SK-N-SH treated with all-trans-retinoic acid at 6 μM for 48 hours (cell line): Measurements from ENCODE around the gene CAPRIN1.
"Not testable (repeated sequence)": the region's sequence is repeated elsewhere in the genome, so short reads cannot be mapped to it uniquely, and the experiment has no call there.

ENCODE experiments used
- ATAC-seq: fragments of 200-7000 bp; cut with Tn5 transposase; 3 replicates; pipeline ENCODE4 v1.9.1; 2020; ENCODE audit warnings: mild to moderate bottlenecking, moderate library complexity
- CSDC2 ChIP-seq: fragments of 250-450 bp; sonication (Bioruptor Pico); IDR thresholded peaks from 2 replicates; pipeline ENCODE4 v1.5.0; 2020; ENCODE audit warnings: mild to moderate bottlenecking, moderate library complexity
- ESRRG ChIP-seq: fragments of 250-450 bp; sonication (Bioruptor Pico); IDR thresholded peaks from 2 replicates; pipeline ENCODE4 v1.6.1; 2021; ENCODE audit warnings: mild to moderate bottlenecking
- GLIS3 ChIP-seq: fragments of 250-450 bp; sonication (Bioruptor Pico); IDR thresholded peaks from 2 replicates; pipeline ENCODE4 v1.5.0; 2020; ENCODE audit warnings: mild to moderate bottlenecking, moderate library complexity
- ISL1 ChIP-seq: fragments of 250-450 bp; sonication (Bioruptor Pico); IDR thresholded peaks from 2 replicates; pipeline ENCODE4 v2.1.2; 2022; ENCODE audit warnings: mild to moderate bottlenecking, moderate library complexity
- OSR1 ChIP-seq: fragments of 250-450 bp; sonication (Bioruptor Pico); IDR thresholded peaks from 2 replicates; pipeline ENCODE4 v1.8.0; 2022; ENCODE audit warnings: moderate library complexity, mild to moderate bottlenecking, inconsistent platforms
- PPARA ChIP-seq: fragments of 250-450 bp; sonication (Bioruptor Pico); IDR thresholded peaks from 2 replicates; pipeline ENCODE4 v1.5.0; 2020; ENCODE audit warnings: mild to moderate bottlenecking, borderline replicate concordance
- RARB ChIP-seq: fragments of 250-450 bp; sonication (Bioruptor Pico); IDR thresholded peaks from 2 replicates; pipeline ENCODE4 v1.8.0; 2021; ENCODE audit warnings: mild to moderate bottlenecking, moderate library complexity
- SNAI2 ChIP-seq: fragments of 250-450 bp; sonication (Bioruptor Pico); IDR thresholded peaks from 2 replicates; pipeline ENCODE4 v1.5.0; 2020; ENCODE audit warnings: mild to moderate bottlenecking, moderate library complexity
- TOX ChIP-seq: fragments of 250-450 bp; sonication (Bioruptor Pico); IDR thresholded peaks from 2 replicates; pipeline ENCODE4 v1.8.0; 2021; ENCODE audit warnings: mild to moderate bottlenecking, moderate library complexity, borderline replicate concordance
- ZC3H10 ChIP-seq: fragments of 250-450 bp; sonication (Bioruptor Pico); IDR thresholded peaks from 2 replicates; pipeline ENCODE4 v1.5.1; 2021; ENCODE audit warnings: mild to moderate bottlenecking, moderate library complexity
- ZFP3 ChIP-seq: fragments of 250-450 bp; sonication (Bioruptor Pico); IDR thresholded peaks from 2 replicates; pipeline ENCODE4 v1.5.0; 2020; ENCODE audit warnings: mild to moderate bottlenecking, moderate library complexity
- ZNF565 ChIP-seq: fragments of 450-650 bp; formaldehyde crosslinking; conservative IDR thresholded peaks from 2 replicates; pipeline ENCODE4 v1.5.0; 2020; ENCODE audit warnings: low read depth, mild to moderate bottlenecking, moderate library complexity
- ZNF8 ChIP-seq: fragments of 450-650 bp; formaldehyde crosslinking; IDR thresholded peaks from 2 replicates; pipeline ENCODE4 v1.5.0; 2020; ENCODE audit warnings: mild to moderate bottlenecking, moderate library complexity
- TF ChIP-seq, protein P1 (sequence below): fragments of 250-450 bp; sonication (Bioruptor Pico); IDR thresholded peaks from 2 replicates; pipeline ENCODE4 v1.8.0; 2020; ENCODE audit warnings: mild to moderate bottlenecking, moderate library complexity, borderline replicate concordance
- TF ChIP-seq, protein P2 (sequence below): fragments of 250-450 bp; sonication (Bioruptor Pico); IDR thresholded peaks from 2 replicates; pipeline ENCODE4 v1.5.1; 2021; ENCODE audit warnings: mild to moderate bottlenecking, moderate library complexity
- TF ChIP-seq, protein P3 (sequence below): fragments of 250-450 bp; sonication (Bioruptor Pico); IDR thresholded peaks from 2 replicates; pipeline ENCODE4 v1.5.0; 2020; ENCODE audit warnings: mild to moderate bottlenecking, moderate library complexity
- TF ChIP-seq, protein P4 (sequence below): fragments of 250-450 bp; sonication (Bioruptor Pico); IDR thresholded peaks from 2 replicates; pipeline ENCODE4 v1.8.0; 2021; ENCODE audit warnings: low read depth, mild to moderate bottlenecking, moderate library complexity, borderline replicate concordance

The CAPRIN1 gene

DNA sequence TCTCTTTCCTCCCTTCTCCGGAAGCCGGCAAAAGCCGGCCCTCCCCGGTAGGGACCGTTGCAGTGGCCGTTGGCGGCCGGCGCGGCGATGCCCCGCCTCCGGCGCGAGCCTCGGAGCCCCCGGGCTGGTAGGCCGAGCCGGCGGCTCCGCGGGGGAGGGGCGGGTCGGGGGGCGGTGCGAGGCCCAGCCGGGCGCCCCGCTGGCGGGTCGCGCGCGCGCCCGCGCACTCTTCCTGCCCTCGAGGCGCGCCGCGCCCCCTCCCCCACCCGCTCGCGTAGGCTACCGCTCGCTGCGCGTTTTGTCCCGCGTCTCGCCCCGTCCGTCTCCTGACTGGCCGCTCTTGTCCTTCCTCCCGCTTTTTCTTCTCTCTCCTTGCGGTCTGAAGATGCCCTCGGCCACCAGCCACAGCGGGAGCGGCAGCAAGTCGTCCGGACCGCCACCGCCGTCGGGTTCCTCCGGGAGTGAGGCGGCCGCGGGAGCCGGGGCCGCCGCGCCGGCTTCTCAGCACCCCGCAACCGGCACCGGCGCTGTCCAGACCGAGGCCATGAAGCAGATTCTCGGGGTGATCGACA is 591 bp downstream of the CAPRIN1 start:
- peak; percentile 80 for ATAC-seq
- no peak for TF ChIP-seq ESRRG (CRISPR knock-in tag)
- no peak for TF ChIP-seq CSDC2 (CRISPR knock-in tag)
- TF ChIP-seq, protein P1, sequence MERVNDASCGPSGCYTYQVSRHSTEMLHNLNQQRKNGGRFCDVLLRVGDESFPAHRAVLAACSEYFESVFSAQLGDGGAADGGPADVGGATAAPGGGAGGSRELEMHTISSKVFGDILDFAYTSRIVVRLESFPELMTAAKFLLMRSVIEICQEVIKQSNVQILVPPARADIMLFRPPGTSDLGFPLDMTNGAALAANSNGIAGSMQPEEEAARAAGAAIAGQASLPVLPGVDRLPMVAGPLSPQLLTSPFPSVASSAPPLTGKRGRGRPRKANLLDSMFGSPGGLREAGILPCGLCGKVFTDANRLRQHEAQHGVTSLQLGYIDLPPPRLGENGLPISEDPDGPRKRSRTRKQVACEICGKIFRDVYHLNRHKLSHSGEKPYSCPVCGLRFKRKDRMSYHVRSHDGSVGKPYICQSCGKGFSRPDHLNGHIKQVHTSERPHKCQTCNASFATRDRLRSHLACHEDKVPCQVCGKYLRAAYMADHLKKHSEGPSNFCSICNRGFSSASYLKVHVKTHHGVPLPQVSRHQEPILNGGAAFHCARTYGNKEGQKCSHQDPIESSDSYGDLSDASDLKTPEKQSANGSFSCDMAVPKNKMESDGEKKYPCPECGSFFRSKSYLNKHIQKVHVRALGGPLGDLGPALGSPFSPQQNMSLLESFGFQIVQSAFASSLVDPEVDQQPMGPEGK: no peak
- no peak for TF ChIP-seq GLIS3 (CRISPR knock-in tag)
- TF ChIP-seq ZC3H10 (CRISPR knock-in tag): no peak
- no peak for TF ChIP-seq ZNF8
- TF ChIP-seq, protein P2, sequence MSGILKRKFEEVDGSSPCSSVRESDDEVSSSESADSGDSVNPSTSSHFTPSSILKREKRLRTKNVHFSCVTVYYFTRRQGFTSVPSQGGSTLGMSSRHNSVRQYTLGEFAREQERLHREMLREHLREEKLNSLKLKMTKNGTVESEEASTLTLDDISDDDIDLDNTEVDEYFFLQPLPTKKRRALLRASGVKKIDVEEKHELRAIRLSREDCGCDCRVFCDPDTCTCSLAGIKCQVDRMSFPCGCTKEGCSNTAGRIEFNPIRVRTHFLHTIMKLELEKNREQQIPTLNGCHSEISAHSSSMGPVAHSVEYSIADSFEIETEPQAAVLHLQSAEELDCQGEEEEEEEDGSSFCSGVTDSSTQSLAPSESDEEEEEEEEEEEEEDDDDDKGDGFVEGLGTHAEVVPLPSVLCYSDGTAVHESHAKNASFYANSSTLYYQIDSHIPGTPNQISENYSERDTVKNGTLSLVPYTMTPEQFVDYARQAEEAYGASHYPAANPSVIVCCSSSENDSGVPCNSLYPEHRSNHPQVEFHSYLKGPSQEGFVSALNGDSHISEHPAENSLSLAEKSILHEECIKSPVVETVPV (CRISPR knock-in tag): no peak

DNA sequence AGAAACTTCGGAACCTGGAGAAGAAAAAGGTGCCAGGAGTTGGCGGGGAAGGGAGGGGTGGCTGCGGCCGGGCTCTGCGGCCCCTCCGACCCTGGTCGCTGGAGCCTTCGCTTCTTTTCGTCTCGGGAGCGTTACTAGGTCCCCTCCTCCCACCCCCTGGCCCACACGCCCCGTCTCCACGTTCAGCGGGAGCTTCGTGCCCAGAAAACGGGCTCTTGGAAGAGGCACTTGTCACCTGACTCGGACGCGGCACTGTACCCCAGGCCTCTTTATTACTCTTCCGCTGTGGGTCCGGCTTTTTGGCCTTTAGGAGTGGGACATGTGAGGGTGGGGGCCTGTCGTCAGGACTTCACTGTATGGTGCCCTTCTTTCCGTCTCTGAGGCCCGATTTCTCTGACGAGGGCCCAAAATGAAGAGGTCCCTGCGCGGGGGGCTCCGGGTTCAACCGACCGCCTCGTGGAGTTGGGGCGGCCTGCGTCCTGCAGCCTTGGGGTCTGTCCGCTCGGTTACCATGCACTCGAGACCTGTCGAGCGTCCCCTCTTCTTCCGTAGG is 1.2 kb downstream of the CAPRIN1 start:
- TF ChIP-seq ESRRG (CRISPR knock-in tag) (no peak), OSR1 (CRISPR knock-in tag) (no peak), GLIS3 (CRISPR knock-in tag) (no peak)
- TF ChIP-seq, protein P3, sequence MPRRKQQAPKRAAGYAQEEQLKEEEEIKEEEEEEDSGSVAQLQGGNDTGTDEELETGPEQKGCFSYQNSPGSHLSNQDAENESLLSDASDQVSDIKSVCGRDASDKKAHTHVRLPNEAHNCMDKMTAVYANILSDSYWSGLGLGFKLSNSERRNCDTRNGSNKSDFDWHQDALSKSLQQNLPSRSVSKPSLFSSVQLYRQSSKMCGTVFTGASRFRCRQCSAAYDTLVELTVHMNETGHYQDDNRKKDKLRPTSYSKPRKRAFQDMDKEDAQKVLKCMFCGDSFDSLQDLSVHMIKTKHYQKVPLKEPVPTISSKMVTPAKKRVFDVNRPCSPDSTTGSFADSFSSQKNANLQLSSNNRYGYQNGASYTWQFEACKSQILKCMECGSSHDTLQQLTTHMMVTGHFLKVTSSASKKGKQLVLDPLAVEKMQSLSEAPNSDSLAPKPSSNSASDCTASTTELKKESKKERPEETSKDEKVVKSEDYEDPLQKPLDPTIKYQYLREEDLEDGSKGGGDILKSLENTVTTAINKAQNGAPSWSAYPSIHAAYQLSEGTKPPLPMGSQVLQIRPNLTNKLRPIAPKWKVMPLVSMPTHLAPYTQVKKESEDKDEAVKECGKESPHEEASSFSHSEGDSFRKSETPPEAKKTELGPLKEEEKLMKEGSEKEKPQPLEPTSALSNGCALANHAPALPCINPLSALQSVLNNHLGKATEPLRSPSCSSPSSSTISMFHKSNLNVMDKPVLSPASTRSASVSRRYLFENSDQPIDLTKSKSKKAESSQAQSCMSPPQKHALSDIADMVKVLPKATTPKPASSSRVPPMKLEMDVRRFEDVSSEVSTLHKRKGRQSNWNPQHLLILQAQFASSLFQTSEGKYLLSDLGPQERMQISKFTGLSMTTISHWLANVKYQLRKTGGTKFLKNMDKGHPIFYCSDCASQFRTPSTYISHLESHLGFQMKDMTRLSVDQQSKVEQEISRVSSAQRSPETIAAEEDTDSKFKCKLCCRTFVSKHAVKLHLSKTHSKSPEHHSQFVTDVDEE (CRISPR knock-in tag): no peak
- ATAC-seq: no peak

DNA sequence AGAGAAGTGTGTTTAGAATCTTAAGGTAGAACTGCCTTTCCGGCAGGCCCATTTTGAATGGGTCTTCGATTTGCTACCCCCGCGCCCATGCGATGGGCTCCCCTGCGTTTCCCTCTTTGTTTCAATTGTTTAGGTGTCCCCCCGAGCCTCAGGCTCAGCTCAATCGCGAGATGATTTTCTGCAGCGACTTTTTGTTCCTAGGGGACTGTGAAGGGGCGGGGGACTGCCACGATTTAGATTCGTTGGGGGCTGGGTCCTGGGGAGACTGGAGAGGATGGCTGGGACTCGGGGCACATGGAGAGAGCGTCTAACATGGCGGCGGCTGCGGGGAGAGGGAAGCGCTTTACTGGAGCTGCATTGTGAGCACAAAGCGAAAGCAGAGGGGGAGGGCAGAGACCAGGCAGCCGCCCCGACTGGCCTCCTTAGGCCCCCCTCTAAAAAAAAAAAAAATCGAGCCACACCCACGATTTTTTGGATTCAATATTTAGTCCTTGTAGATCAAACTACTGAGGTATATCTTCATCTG is 1.7 kb downstream of the CAPRIN1 start:
- ATAC-seq: peak; percentile 69

DNA sequence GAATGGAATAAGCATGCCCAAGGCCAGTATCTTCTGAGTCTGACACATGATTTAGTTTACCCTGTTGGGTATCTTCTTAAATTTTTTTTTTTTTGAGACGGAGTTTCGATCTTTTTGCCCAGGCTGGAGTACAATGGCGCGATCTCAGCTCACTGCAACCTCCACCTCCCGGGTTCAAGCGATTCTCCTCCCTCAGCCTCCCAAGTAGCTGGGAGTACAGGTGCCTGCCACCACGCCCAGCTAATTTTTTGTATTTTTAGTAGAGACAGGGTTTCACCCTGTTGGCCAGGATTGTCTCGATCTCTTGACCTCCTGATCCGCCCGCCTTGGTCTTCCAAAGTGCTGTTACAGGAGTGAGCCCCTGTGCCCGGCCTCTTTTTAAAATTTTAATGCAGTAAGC is 2.8 kb downstream of the CAPRIN1 start:
- ATAC-seq: not testable (repeated sequence)

More for the DNA sequence above, 1.7 kb downstream of the CAPRIN1 start:
- TF ChIP-seq SNAI2 (no peak), OSR1 (CRISPR knock-in tag) (no peak), GLIS3 (CRISPR knock-in tag) (no peak), ISL1 (CRISPR knock-in tag) (no peak), ZNF8 (no peak), PPARA (CRISPR knock-in tag) (no peak), RARB (CRISPR knock-in tag) (no peak), ZNF565 (no peak), TOX (CRISPR knock-in tag) (no peak), ZC3H10 (CRISPR knock-in tag) (no peak), ZFP3 (CRISPR knock-in tag) (no peak)
- TF ChIP-seq, protein P4, sequence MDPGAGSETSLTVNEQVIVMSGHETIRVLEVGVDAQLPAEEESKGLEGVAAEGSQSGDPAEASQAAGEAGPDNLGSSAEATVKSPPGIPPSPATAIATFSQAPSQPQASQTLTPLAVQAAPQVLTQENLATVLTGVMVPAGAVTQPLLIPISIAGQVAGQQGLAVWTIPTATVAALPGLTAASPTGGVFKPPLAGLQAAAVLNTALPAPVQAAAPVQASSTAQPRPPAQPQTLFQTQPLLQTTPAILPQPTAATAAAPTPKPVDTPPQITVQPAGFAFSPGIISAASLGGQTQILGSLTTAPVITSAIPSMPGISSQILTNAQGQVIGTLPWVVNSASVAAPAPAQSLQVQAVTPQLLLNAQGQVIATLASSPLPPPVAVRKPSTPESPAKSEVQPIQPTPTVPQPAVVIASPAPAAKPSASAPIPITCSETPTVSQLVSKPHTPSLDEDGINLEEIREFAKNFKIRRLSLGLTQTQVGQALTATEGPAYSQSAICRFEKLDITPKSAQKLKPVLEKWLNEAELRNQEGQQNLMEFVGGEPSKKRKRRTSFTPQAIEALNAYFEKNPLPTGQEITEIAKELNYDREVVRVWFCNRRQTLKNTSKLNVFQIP (CRISPR knock-in tag): no peak
- TF ChIP-seq, protein P1: no peak
- TF ChIP-seq, protein P2 (CRISPR knock-in tag): no peak
